ENCODE data around the gene SPACA5. TPM values are rescaled to one million over a fixed set of nuclear protein-coding genes. Genes with fewer than 3 reads are reported as not detected.

The SPACA5 gene
- total RNA-seq, 2 experiments from 2014 or later, result not detected

DNA sequence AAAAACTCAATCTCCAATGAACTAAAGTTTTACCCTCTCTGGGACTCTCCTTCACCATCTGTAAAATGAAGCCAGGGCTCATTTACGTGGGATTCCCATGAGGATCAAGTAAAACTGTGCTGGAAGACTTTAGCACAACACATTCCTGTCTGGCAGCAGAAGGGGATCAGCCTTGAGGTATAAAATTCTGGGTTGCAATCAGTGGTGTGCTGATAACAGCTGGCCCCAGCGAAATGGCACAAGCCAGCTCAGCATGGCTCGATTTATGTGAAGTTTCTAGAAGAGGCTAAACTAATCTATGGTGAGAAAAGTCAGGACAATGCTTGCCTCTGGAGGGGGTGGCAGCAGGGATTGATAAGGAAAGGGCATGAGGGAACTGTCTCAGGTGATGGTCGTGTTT lies 36.3 kb downstream of the SPACA5 start:
- intact Hi-C loops (cut with micrococcal nuclease), result no loop called here
- CTCF ChIA-PET, result interaction anchor here (1.4 kb wide), 1 partner anchor 16 kb away, joined by 4 read pairs; no protein-coding TSS in a partner anchor
- no peaks in the 10 kb centered on the region for H3K27me3 Mint-ChIP-seq
- H3K4me1 Mint-ChIP-seq (ENCODE audit: low read depth), result no peaks in the 10 kb centered on the region
- POLR2A ChIA-PET, result no interaction called here
- H3K9me3 Mint-ChIP-seq, result no peaks in the 10 kb centered on the region
- no peak for TF ChIP-seq CTCF (IDR thresholded peaks at IDR 0.05)
- no peaks in the 10 kb centered on the region for H3K36me3 Mint-ChIP-seq (ENCODE audit: low read depth)
- ATAC-seq (no peak), DNase-seq (no peak)
- no peak overlapping the region for H3K27ac Mint-ChIP-seq
- H3K4me3 Mint-ChIP-seq, result no peak overlapping the region

DNA sequence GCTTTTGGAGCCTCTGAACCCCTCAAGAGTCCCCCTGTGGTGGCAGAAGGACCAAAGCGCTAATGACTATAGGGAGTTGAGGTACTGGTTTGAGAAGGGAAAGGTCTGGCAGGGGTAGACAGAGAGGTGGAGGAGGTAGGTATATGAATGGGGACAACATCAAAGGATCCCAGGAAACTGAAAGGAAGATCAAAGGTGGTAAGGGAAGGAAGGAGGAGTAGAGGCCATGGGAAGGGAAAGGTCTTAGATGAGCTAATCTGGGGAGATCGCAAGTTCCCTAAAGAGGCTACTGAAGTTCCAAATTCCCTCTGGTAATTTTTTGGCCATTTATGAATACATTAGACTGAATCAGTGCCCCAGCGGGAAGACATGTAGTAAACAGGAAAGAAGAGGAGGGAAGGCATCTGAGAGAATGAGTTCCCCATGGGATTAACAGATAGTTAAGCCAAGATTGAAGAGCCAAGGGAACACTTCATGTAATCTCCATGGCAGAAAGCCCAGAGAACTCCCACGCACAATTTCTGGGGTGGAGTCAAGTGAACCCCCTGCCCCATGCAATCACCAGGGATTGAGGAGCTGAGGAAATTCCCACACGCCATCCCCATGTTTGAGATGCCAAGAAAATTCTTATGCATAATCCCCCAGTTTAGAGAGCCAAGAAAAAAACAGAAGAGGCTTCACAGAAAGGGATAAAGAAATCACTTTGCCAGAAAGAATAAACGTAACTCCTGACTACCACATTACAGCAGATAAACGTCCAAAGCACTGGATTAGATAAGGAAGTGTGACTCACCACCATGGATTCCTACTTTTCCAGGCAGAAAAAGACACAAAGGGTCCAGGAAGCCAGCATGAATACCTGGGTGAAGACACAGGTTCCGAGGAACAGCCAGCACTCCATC lies 38.9 kb downstream of the SPACA5 start:
- no peaks in the 10 kb centered on the region for H3K27me3 Mint-ChIP-seq
- ChIA-PET POLR2A (interaction anchor here (1.0 kb wide), 1 partner anchor 158 kb away, joined by 4 read pairs; no protein-coding TSS in a partner anchor), CTCF (no interaction called here)
- intact Hi-C loops (cut with micrococcal nuclease), result no loop called here
- no peak for DNase-seq
- no peak for ATAC-seq
- H3K36me3 Mint-ChIP-seq (ENCODE audit: low read depth), result no peaks in the 10 kb centered on the region
- no peaks in the 10 kb centered on the region for H3K9me3 Mint-ChIP-seq
- TF ChIP-seq CTCF (IDR thresholded peaks at IDR 0.05), result no peak
- no peak overlapping the region for H3K27ac Mint-ChIP-seq
- no peak overlapping the region for H3K4me3 Mint-ChIP-seq
- no peaks in the 10 kb centered on the region for H3K4me1 Mint-ChIP-seq (ENCODE audit: low read depth)

DNA sequence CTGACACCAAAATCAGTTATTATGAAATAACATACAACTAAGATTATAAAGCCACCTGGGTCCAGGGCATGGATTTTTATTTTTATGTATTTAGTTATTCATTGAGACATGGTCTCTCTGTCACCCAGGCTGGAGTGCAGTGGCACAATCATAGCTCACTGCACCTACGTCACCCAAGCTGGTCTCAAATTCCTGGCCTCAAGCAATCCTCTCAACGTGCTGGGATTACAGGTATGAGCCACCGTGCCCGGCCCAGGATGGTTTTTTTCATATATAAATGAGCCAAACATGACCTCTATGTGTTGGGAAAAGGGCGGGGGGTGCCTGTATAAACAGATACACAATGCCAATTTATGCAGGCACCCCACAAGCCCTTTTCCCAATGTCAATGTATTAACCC lies 40.1 kb downstream of the SPACA5 start:
- Mint-ChIP-seq H3K4me1 (ENCODE audit: low read depth) (no peaks in the 10 kb centered on the region), H3K27me3 (no peaks in the 10 kb centered on the region), H3K27ac (no peak overlapping the region), H3K9me3 (no peaks in the 10 kb centered on the region), H3K36me3 (ENCODE audit: low read depth) (no peaks in the 10 kb centered on the region), H3K4me3 (no peak overlapping the region)
- ChIA-PET POLR2A (interaction anchor here (0.6 kb wide), 1 partner anchor 946 kb away, joined by 3 read pairs; no protein-coding TSS in a partner anchor), CTCF (no interaction called here)
- TF ChIP-seq CTCF (IDR thresholded peaks at IDR 0.05), result no peak
- DNase-seq, result no peak
- ATAC-seq, result no peak
- intact Hi-C loops (cut with micrococcal nuclease), result no loop called here

DNA sequence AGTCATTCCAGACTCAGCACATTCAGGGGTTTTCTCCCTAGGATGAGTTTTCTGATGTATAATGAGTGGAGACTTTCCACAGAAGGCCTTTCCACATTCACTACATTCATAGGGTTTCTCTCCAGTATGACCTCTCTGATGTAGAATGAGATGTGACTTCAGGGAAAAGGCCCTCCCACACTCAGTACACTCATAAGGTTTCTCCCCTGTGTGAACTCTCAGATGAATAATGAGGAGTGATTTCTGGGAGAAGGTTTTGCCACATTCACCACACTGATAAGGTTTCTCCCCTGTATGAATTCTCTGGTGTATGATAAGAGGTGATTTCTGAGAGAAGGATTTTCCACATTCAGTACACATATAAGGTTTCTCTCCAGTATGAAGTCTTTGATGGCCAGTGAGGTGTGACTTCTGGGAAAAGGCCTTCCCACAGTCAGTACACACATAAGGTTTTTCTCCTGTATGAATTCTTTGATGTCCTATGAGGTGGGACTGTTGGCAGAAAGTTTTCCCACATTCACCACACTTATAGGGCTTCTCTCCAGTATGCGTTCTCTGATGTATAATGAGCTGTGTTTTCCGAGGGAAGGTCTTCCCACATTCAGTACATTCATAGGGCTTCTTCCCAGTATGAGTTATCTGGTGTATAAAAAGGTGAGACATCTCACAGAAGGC lies 52.0 kb downstream of the SPACA5 start:
- Mint-ChIP-seq H3K4me3 (no peak overlapping the region), H3K4me1 (ENCODE audit: low read depth) (peaks cover 3% of the 10 kb centered on the region), H3K9me3 (peaks cover 19% of the 10 kb centered on the region), H3K27ac (no peak overlapping the region), H3K27me3 (no peaks in the 10 kb centered on the region), H3K36me3 (ENCODE audit: low read depth) (peaks cover 38% of the 10 kb centered on the region)
- no peak for TF ChIP-seq CTCF (IDR thresholded peaks at IDR 0.05)
- DNase-seq (no peak), ATAC-seq (peak; percentile 30)
- ChIA-PET CTCF (no interaction called here), POLR2A (no interaction called here)
- intact Hi-C loops (cut with micrococcal nuclease), result no loop called here

DNA sequence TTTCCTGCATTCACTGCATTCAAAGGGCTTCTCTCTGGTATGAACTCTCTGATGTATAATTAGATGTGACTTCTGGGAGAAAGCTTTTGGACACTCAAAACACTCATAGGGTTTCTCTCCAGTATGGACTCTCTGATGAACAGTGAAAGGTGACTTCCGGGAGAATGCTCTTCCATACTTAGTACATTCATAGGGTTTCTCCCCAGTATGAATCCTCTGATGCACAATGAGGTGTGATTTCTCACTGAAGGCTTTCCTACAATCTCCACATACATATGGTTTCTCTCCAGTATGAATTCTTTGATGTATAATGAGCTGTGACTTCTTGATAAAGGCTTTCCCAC lies 52.5 kb downstream of the SPACA5 start:
- Mint-ChIP-seq H3K27me3 (no peaks in the 10 kb centered on the region), H3K4me1 (ENCODE audit: low read depth) (no peaks in the 10 kb centered on the region), H3K27ac (no peak overlapping the region), H3K36me3 (ENCODE audit: low read depth) (peaks cover 38% of the 10 kb centered on the region), H3K9me3 (peaks cover 19% of the 10 kb centered on the region), H3K4me3 (no peak overlapping the region)
- ATAC-seq (no peak), DNase-seq (no peak)
- ChIA-PET POLR2A (no interaction called here), CTCF (no interaction called here)
- intact Hi-C loops (cut with micrococcal nuclease), result no loop called here
- TF ChIP-seq CTCF (IDR thresholded peaks at IDR 0.05), result no peak
